GM23338 (cell line): ENCODE measurements around the gene TDO2. TPM values are rescaled to one million over a fixed set of nuclear protein-coding genes. Genes with fewer than 3 reads are reported as not detected.

Experiments used
- ATAC-seq: fragments of 200-7000 bp; cut with Tn5 transposase; 3 replicates; pipeline ENCODE4 v1.9.1; 2020
- DNase-seq: peaks from one replicate; pipeline ENCODE4 v3.0.0-alpha.2; 2015; ENCODE audit warnings: low spot score
- H2AFZ ChIP-seq: fragments of 200-600 bp; sonication (generic); 2 replicates; pipeline ENCODE4 v1.8.0; 2016; ENCODE audit warnings: antibody characterized with exemption, mild to moderate bottlenecking, moderate library complexity
- H3F3A ChIP-seq: fragments of 200-600 bp; sonication (generic); replicated peaks from 2 replicates; pipeline ENCODE4 v1.8.0; 2017; ENCODE audit warnings: antibody characterized with exemption, mixed run types, low read depth
- H3K27ac ChIP-seq: fragments of 200-600 bp; sonication (generic); 2 replicates; pipeline ENCODE4 v1.6.1; 2016; ENCODE audit warnings: low read depth
- H3K27me3 ChIP-seq: fragments of 200-600 bp; sonication (generic); 2 replicates; pipeline ENCODE4 v1.8.0; 2016; ENCODE audit warnings: mild to moderate bottlenecking, mixed run types, moderate library complexity; ENCODE audit not compliant: insufficient read depth
- H3K36me3 ChIP-seq: fragments of 200-600 bp; sonication (generic); 2 replicates; pipeline ENCODE4 v1.8.0; 2016; ENCODE audit warnings: mild to moderate bottlenecking; ENCODE audit not compliant: insufficient read depth
- H3K4me1 ChIP-seq: fragments of 200-600 bp; sonication (generic); 2 replicates; pipeline ENCODE4 v1.8.0; 2016; ENCODE audit warnings: mild to moderate bottlenecking, moderate library complexity; ENCODE audit not compliant: insufficient read depth
- H3K4me2 ChIP-seq: fragments of 200-600 bp; sonication (generic); 2 replicates; pipeline ENCODE4 v1.7.1; 2017; ENCODE audit warnings: mixed run types
- H3K4me3 ChIP-seq: fragments of 200-600 bp; sonication (generic); 2 replicates; pipeline ENCODE4 v1.6.1; 2016; ENCODE audit warnings: mixed run types
- H3K79me2 ChIP-seq: fragments of 200-600 bp; sonication (generic); replicated peaks from 2 replicates; pipeline ENCODE4 v1.8.0; 2017; ENCODE audit warnings: mild to moderate bottlenecking; ENCODE audit not compliant: insufficient read depth
- H3K9me2 ChIP-seq: fragments of 200-600 bp; sonication (generic); 2 replicates; pipeline ENCODE4 v1.8.0; 2017; ENCODE audit not compliant: insufficient read depth
- H4K20me1 ChIP-seq: fragments of 200-600 bp; sonication (generic); replicated peaks from 2 replicates; pipeline ENCODE4 v1.8.0; 2017; ENCODE audit warnings: mild to moderate bottlenecking; ENCODE audit not compliant: insufficient read depth
- H3K27ac Mint-ChIP-seq: 2 replicates; pipeline ENCODE4 v1.8.0; 2020; ENCODE audit warnings: inconsistent platforms, mild to moderate bottlenecking, moderate library complexity, mixed read lengths
- H3K27me3 Mint-ChIP-seq: 3 replicates; pipeline ENCODE4 v1.8.0; 2022; ENCODE audit warnings: low read depth, mild to moderate bottlenecking, moderate library complexity, mixed read lengths, inconsistent platforms; ENCODE audit not compliant: insufficient read depth, poor library complexity
- H3K36me3 Mint-ChIP-seq: 3 replicates; pipeline ENCODE4 v1.8.0; 2021; ENCODE audit warnings: low read depth, mild to moderate bottlenecking, inconsistent platforms, moderate library complexity, mixed read lengths
- H3K4me1 Mint-ChIP-seq: 3 replicates; pipeline ENCODE4 v1.8.0; 2020; ENCODE audit warnings: mild to moderate bottlenecking, inconsistent platforms, mixed read lengths
- H3K4me3 Mint-ChIP-seq: 3 replicates; pipeline ENCODE4 v1.8.0; 2021; ENCODE audit warnings: moderate library complexity, mild to moderate bottlenecking, inconsistent platforms, mixed read lengths
- H3K9me3 Mint-ChIP-seq: 3 replicates; pipeline ENCODE4 v1.8.0; 2020; ENCODE audit warnings: moderate library complexity, mild to moderate bottlenecking, inconsistent platforms, mixed read lengths
- CTCF ChIP-seq, 2 experiments: fragments of 200-600 bp in 1 of 2; sonication (generic) in 1 of 2; conservative IDR thresholded peaks; 2 replicates each; pipeline versions ENCODE4 v1.5.1 to v1.6.1; 2016 to 2017; ENCODE audit warnings: antibody characterized with exemption in 2 of 2, low read depth in 2 of 2, mild to moderate bottlenecking in 2 of 2, moderate library complexity in 1 of 2
- ETS1 ChIP-seq: IDR thresholded peaks from 2 replicates; pipeline ENCODE4 v1.6.1; 2016; ENCODE audit warnings: antibody characterized with exemption
- EZH2 ChIP-seq: fragments of 200-600 bp; sonication (generic); IDR thresholded peaks from one replicate; pipeline ENCODE4 v1.8.0; 2017; ENCODE audit warnings: antibody characterized with exemption, mild to moderate bottlenecking, low read depth; ENCODE audit not compliant: unreplicated experiment
- EZH2phosphoT487 ChIP-seq: fragments of 200-600 bp; sonication (generic); IDR thresholded peaks from one replicate; pipeline ENCODE4 v1.8.1; 2018; ENCODE audit warnings: antibody characterized with exemption; ENCODE audit not compliant: unreplicated experiment
- JUNB ChIP-seq: IDR thresholded peaks from one replicate; pipeline ENCODE4 v1.6.1; 2016; ENCODE audit warnings: antibody characterized with exemption; ENCODE audit not compliant: unreplicated experiment
- NANOG ChIP-seq: IDR thresholded peaks from 2 replicates; pipeline ENCODE4 v1.6.1; 2016; ENCODE audit warnings: antibody characterized with exemption, borderline replicate concordance
- POLR2AphosphoS5 ChIP-seq: IDR thresholded peaks from 2 replicates; pipeline ENCODE4 v1.6.1; 2016; ENCODE audit warnings: antibody characterized with exemption, low read depth
- ZNF114 ChIP-seq: fragments of 250-450 bp; sonication (Bioruptor Pico); IDR thresholded peaks from 2 replicates; pipeline ENCODE4 v1.5.0; 2020; ENCODE audit warnings: mild to moderate bottlenecking, moderate library complexity
- ZNF462 ChIP-seq: fragments of 250-450 bp; sonication (Bioruptor Pico); IDR thresholded peaks from 2 replicates; pipeline ENCODE4 v1.5.0; 2020; ENCODE audit warnings: mild to moderate bottlenecking, moderate library complexity
- polyA plus RNA-seq: library from polyadenylated mRNA; unstranded; fragments of >200 nt; fragmentation: Nextera tagmentation; extraction: Ambion mirVana; gene quantifications from 2 replicates; pipeline ENCODE4 v1.2.1, GENCODE V29; 2016
- total RNA-seq: library from RNA; depleted of rRNA; stranded (reverse); fragments of >200 nt; shearing (Covaris generic); gene quantifications from 2 replicates; pipeline ENCODE4 v1.2.3, GENCODE V29; 2014

Gene TDO2
- total and polyA plus RNA-seq, 2 experiments from 2014 or later, result 0.10 TPM; not detected in 1

- Histone ChIP-seq H3K79me2 (no peaks in the 10 kb centered on the region), H3K9me2 (no peaks in the 10 kb centered on the region), H3K4me3 (no peak overlapping the region), H2AFZ (no peak overlapping the region), H3F3A (no peaks in the 10 kb centered on the region), H3K27me3 (no peaks in the 10 kb centered on the region), H4K20me1 (no peaks in the 10 kb centered on the region), H3K36me3 (peaks cover 4% of the 10 kb centered on the region; the same call in 1 of the 2 replicates), H3K27ac (no peak overlapping the region), H3K4me2 (no peak overlapping the region), H3K4me1 (no peaks in the 10 kb centered on the region)
- no peak for TF ChIP-seq EZH2phosphoT487
- no peak for TF ChIP-seq JUNB
- TF ChIP-seq EZH2, result no peak
- no peak for TF ChIP-seq CTCF (conservative IDR thresholded peaks at IDR 0.05; ENCODE audit: low read depth in 2 of 2)
- no peak for TF ChIP-seq POLR2AphosphoS5
- TF ChIP-seq ZNF462 (CRISPR knock-in tag), result no peak
- no peak for TF ChIP-seq ETS1
- no peak for TF ChIP-seq NANOG
- TF ChIP-seq ZNF114, result no peak
- DNase-seq (no peak), ATAC-seq (no peak)
- Mint-ChIP-seq H3K4me1 (no peaks in the 10 kb centered on the region), H3K9me3 (peaks cover 10% of the 10 kb centered on the region), H3K36me3 (peaks cover 10% of the 10 kb centered on the region), H3K27me3 (peaks cover 2% of the 10 kb centered on the region), H3K4me3 (no peak overlapping the region), H3K27ac (no peak overlapping the region)
Measured at GRCh38 chr4:155935389-155935986, 32.0 kb downstream of the TDO2 start.
